ENCODE measurements around the gene ANO1.

ANO1 gene

DNA sequence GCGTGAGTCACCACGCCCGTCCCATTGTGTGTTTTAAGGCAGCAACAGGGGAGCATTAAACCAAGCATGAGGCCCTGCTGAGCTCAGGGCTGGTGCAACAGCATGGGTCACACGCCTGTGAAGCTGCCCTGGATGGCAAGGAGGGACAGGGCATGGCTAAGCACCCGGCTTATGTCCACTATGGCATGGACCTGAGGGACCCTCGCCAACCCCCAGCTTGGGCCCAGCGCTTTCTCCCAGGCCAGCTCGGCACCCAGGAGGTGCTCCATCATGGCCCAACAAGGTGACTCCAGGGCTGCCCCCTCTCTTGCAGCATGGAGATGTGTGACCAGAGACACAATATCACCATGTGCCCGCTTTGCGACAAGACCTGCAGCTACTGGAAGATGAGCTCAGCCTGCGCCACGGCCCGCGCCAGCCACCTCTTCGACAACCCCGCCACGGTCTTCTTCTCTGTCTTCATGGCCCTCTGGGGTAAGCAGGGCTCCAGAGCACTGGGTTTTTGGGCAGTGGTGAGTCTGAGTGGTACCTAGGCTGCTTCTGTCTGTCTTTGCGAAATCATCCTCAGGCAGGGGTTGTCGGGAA lies 53.6 kb downstream of the ANO1 start:
- Histone ChIP-seq H3F3A (ENCODE audit: insufficient read depth, low read length) (no peaks in the 10 kb centered on the region), H4K20me1 (ENCODE audit: insufficient read depth, low read length) (no peaks in the 10 kb centered on the region), H3K9ac (ENCODE audit: low read length) (no peak overlapping the region), H3K9me2 (replicated peaks; ENCODE audit: insufficient read depth, low read length) (no peaks in the 10 kb centered on the region), H3K4me1 (ENCODE audit: low read length) (no peaks in the 10 kb centered on the region), H3K27ac (ENCODE audit: low read length) (no peak overlapping the region), H2AFZ (ENCODE audit: low read length) (no peak overlapping the region), H3K79me2 (ENCODE audit: low read length) (no peaks in the 10 kb centered on the region), H3K27me3 (replicated peaks; ENCODE audit: insufficient read depth, low read length) (peaks cover 97% of the 10 kb centered on the region), H3K9me3 (replicated peaks; ENCODE audit: insufficient read depth, low read length) (no peaks in the 10 kb centered on the region), H3K36me3 (replicated peaks; ENCODE audit: insufficient read depth, low read length) (no peaks in the 10 kb centered on the region), H3K4me3 (ENCODE audit: low read length) (no peak overlapping the region), H3K4me2 (ENCODE audit: low read depth, low read length) (no peak overlapping the region)
- no peak for TF ChIP-seq EZH2 (optimal IDR thresholded peaks at IDR 0.05; ENCODE audit: low read depth, low read length)
- no peak for TF ChIP-seq EZH2phosphoT487 (IDR thresholded peaks at IDR 0.05; ENCODE audit: low read length)
- TF ChIP-seq, protein P1, sequence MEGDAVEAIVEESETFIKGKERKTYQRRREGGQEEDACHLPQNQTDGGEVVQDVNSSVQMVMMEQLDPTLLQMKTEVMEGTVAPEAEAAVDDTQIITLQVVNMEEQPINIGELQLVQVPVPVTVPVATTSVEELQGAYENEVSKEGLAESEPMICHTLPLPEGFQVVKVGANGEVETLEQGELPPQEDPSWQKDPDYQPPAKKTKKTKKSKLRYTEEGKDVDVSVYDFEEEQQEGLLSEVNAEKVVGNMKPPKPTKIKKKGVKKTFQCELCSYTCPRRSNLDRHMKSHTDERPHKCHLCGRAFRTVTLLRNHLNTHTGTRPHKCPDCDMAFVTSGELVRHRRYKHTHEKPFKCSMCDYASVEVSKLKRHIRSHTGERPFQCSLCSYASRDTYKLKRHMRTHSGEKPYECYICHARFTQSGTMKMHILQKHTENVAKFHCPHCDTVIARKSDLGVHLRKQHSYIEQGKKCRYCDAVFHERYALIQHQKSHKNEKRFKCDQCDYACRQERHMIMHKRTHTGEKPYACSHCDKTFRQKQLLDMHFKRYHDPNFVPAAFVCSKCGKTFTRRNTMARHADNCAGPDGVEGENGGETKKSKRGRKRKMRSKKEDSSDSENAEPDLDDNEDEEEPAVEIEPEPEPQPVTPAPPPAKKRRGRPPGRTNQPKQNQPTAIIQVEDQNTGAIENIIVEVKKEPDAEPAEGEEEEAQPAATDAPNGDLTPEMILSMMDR (IDR thresholded peaks at IDR 0.05; ENCODE audit: low read length): no peak
- no peak for DNase-seq

DNA sequence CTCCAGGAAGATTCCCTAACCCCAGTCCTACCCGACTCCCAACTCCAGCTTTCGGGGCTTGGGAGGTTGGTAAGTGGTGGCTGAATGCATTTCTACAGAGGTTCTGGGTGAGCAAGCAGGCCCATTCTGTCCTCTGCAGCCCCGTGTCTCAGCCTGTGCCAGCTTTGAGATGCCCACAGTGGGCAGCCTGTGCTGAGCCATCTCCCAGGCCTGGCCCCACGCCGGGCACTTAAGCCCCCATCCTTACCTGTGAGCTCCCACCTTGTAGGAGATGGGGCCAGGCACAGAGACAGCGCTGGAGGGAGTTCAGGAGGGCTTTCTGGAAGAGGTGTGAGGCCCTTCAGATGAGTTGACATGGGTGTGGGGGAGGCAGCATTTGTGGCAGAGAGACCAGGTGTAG lies 54.5 kb downstream of the ANO1 start:
- Histone ChIP-seq H3K36me3 (replicated peaks; ENCODE audit: insufficient read depth, low read length) (no peaks in the 10 kb centered on the region), H4K20me1 (ENCODE audit: insufficient read depth, low read length) (no peaks in the 10 kb centered on the region), H3K4me1 (ENCODE audit: low read length) (no peaks in the 10 kb centered on the region), H3K9me2 (replicated peaks; ENCODE audit: insufficient read depth, low read length) (no peaks in the 10 kb centered on the region), H3K4me3 (ENCODE audit: low read length) (no peak overlapping the region), H3K9me3 (replicated peaks; ENCODE audit: insufficient read depth, low read length) (no peaks in the 10 kb centered on the region), H2AFZ (ENCODE audit: low read length) (no peak overlapping the region), H3K27ac (ENCODE audit: low read length) (no peak overlapping the region), H3F3A (ENCODE audit: insufficient read depth, low read length) (no peaks in the 10 kb centered on the region), H3K27me3 (replicated peaks; ENCODE audit: insufficient read depth, low read length) (peaks cover 96% of the 10 kb centered on the region), H3K9ac (ENCODE audit: low read length) (no peak overlapping the region), H3K4me2 (ENCODE audit: low read depth, low read length) (no peak overlapping the region), H3K79me2 (ENCODE audit: low read length) (no peaks in the 10 kb centered on the region)
- no peak for DNase-seq
- TF ChIP-seq, protein P1 (IDR thresholded peaks at IDR 0.05; ENCODE audit: low read length): no peak
- TF ChIP-seq EZH2 (optimal IDR thresholded peaks at IDR 0.05; ENCODE audit: low read depth, low read length) (no peak), EZH2phosphoT487 (IDR thresholded peaks at IDR 0.05; ENCODE audit: low read length) (no peak)

DNA sequence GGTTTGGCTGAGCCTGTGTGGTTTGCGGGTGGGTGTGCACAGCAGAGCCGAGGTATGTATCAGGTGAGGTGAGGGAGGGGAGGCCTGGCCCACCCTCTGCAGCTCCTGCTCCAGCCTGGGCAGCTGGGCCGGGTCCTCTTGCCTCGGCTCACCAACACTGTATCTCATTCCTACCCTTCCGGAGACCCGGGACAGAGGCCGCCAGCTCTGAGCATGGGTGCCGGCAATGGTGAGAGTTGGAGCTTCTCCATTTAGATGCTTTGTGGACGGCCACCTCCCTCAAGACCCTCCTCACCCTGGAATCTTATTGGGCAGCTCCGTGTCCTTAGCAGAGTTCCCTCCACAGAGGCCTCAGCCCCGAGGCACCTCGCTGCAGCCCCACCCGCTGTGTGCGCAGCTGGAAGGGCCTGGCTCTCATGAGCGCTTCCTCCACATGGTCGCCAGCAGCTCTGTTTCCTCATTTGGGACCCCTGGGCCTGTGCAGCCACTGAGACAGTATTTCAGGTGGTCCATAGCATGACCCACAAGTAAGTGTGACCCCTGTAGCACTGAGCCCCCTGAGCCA lies 55.7 kb downstream of the ANO1 start:
- Histone ChIP-seq H3K79me2 (ENCODE audit: low read length) (no peaks in the 10 kb centered on the region), H2AFZ (ENCODE audit: low read length) (no peak overlapping the region), H3K4me2 (ENCODE audit: low read depth, low read length) (no peak overlapping the region), H3K27ac (ENCODE audit: low read length) (no peak overlapping the region), H3K4me1 (ENCODE audit: low read length) (no peaks in the 10 kb centered on the region), H3K4me3 (ENCODE audit: low read length) (no peak overlapping the region), H4K20me1 (ENCODE audit: insufficient read depth, low read length) (no peaks in the 10 kb centered on the region), H3K9me3 (replicated peaks; ENCODE audit: insufficient read depth, low read length) (no peaks in the 10 kb centered on the region), H3K27me3 (replicated peaks; ENCODE audit: insufficient read depth, low read length) (peaks cover 94% of the 10 kb centered on the region), H3K9me2 (replicated peaks; ENCODE audit: insufficient read depth, low read length) (no peaks in the 10 kb centered on the region), H3K9ac (ENCODE audit: low read length) (no peak overlapping the region), H3K36me3 (replicated peaks; ENCODE audit: insufficient read depth, low read length) (no peaks in the 10 kb centered on the region), H3F3A (ENCODE audit: insufficient read depth, low read length) (no peaks in the 10 kb centered on the region)
- TF ChIP-seq, protein P1 (IDR thresholded peaks at IDR 0.05; ENCODE audit: low read length): no peak
- TF ChIP-seq EZH2 (optimal IDR thresholded peaks at IDR 0.05; ENCODE audit: low read depth, low read length) (no peak), EZH2phosphoT487 (IDR thresholded peaks at IDR 0.05; ENCODE audit: low read length) (no peak)
- no peak for DNase-seq
